Calu3 (cell line): ENCODE results near the gene IFT20. TPM values are rescaled to one million over a fixed set of nuclear protein-coding genes. Genes with fewer than 3 reads are reported as not detected.
A peak's percentile ranks its signal among the peaks of the same experiment; 100 is the strongest.

ENCODE experiments used
- BruUV-seq: library from RNA; stranded (reverse); fragments of 400-500 nt; replicated peaks from 2 replicates; lab custom pipeline; 2021; lab: Mats Ljungman, UMichigan
- CTCF ChIA-PET: fragments of 300-600 bp; sonication (Branson Sonifier 250); formaldehyde crosslinking; loops from one replicate; lab custom pipeline; 2022; ENCODE audit warnings: antibody characterized with exemption; lab: Charles Lee
- DNase-seq: peaks from one replicate; pipeline ENCODE4 v3.0.0; 2022
- H3K27ac Mint-ChIP-seq: one replicate; pipeline ENCODE4 v1.8.0; 2022; ENCODE audit warnings: mixed read lengths; ENCODE audit not compliant: unreplicated experiment
- H3K27me3 Mint-ChIP-seq: one replicate; pipeline ENCODE4 v1.8.0; 2022; ENCODE audit warnings: mixed read lengths; ENCODE audit not compliant: unreplicated experiment
- H3K36me3 Mint-ChIP-seq: one replicate; pipeline ENCODE4 v1.8.0; 2022; ENCODE audit warnings: mild to moderate bottlenecking, moderate library complexity, mixed read lengths; ENCODE audit not compliant: insufficient read depth, unreplicated experiment
- H3K4me1 Mint-ChIP-seq: one replicate; pipeline ENCODE4 v1.8.0; 2022; ENCODE audit warnings: mild to moderate bottlenecking, low read depth, mixed read lengths; ENCODE audit not compliant: unreplicated experiment
- H3K4me3 Mint-ChIP-seq: one replicate; pipeline ENCODE4 v1.8.0; 2022; ENCODE audit warnings: mild to moderate bottlenecking, low read depth, moderate library complexity, mixed read lengths; ENCODE audit not compliant: unreplicated experiment
- H3K9me3 Mint-ChIP-seq: one replicate; pipeline ENCODE4 v1.8.0; 2022; ENCODE audit warnings: low read depth, mixed read lengths; ENCODE audit not compliant: unreplicated experiment
- CTCF ChIP-seq: fragments of 200-600 bp; IDR thresholded peaks from one replicate; pipeline ENCODE4 v1.8.0; 2022; ENCODE audit warnings: antibody characterized with exemption; ENCODE audit not compliant: unreplicated experiment
- intact Hi-C: fragments of 100-400 bp; cut with micrococcal nuclease; formaldehyde crosslinking; loops from one replicate; pipeline ENCODE4 v1.10.0; 2022; ENCODE audit not compliant: unreplicated experiment
- total RNA-seq: library from RNA; stranded (reverse); gene quantifications from 2 replicates; pipeline ENCODE4 v1.2.3, GENCODE V29; 2022

Gene IFT20
- total RNA-seq, 1 experiment from 2014 or later = 32.1 TPM

GRCh38 chr17:28317966-28318758 lies 17.1 kb downstream of the IFT20 start:
- Mint-ChIP-seq H3K4me3 (peak overlapping the region; percentile 97), H3K4me1 (peaks cover 54% of the 10 kb centered on the region), H3K36me3 (peaks cover 36% of the 10 kb centered on the region), H3K27ac (peak overlapping the region; percentile 97), H3K27me3 (no peaks in the 10 kb centered on the region), H3K9me3 (no peaks in the 10 kb centered on the region)
- CTCF ChIA-PET = interaction anchor here (0.7 kb wide), 1 partner anchor 212 kb away, joined by 3 read pairs; no protein-coding TSS in a partner anchor
- intact Hi-C loops = no loop called here
- no TSS peak for BruUV-seq
- no peak for TF ChIP-seq CTCF
- no peak for DNase-seq

- H3K27ac Mint-ChIP-seq = no peak overlapping the region
- H3K9me3 Mint-ChIP-seq = no peaks in the 10 kb centered on the region
- peaks cover 54% of the 10 kb centered on the region for H3K4me1 Mint-ChIP-seq
- intact Hi-C loops = no loop called here
- peak overlapping the region; percentile 97 for H3K4me3 Mint-ChIP-seq
- TF ChIP-seq CTCF = no peak
- no peaks in the 10 kb centered on the region for H3K27me3 Mint-ChIP-seq
- DNase-seq = no peak
- H3K36me3 Mint-ChIP-seq = peaks cover 36% of the 10 kb centered on the region
- CTCF ChIA-PET = no interaction called here
- BruUV-seq = no TSS peak
These were observed 17.9 kb downstream of the IFT20 start for GRCh38 chr17:28317099-28317965.

DNA sequence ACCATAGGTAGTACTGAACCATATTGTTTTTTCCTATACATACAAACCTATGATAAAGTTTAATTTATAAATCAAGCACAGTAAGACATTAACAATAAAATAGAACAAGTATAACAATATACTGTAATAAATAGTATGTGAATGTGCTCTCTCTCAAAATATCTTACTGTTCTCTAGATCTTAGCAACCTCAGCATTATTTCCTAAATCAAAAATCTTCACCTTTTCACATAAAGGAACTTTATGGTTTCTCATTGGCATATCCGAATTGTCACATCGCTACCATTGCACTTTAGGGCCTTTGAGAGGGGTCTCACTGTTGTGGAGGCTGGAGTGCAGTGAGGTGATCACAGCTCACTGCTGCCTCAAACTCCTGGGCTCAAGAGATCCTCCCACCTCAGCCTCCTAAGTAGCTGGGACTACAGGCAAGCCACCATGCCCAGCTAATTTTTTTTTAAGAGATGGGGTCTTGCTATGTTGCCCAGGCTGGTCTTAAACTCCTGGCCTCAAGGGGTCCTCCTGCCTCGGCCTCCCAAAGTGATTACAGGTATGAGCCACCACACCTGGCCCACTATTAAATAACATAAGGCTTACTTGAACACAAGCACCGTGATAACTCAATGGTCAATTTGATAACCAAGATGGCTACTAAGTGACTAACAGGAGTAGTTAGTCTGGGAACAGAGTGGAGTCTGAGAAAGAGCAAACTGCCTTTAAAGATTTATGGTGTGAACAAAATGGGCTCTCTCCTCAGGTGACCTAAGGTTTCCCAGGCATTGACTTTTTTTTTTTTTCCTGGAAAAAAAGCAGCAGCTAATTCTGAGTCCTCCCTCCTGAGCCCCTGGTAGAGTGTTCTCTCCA lies 19.2 kb downstream of the IFT20 start:
- TF ChIP-seq CTCF = no peak
- peaks cover 42% of the 10 kb centered on the region for H3K4me1 Mint-ChIP-seq
- no peaks in the 10 kb centered on the region for H3K27me3 Mint-ChIP-seq
- no peaks in the 10 kb centered on the region for H3K9me3 Mint-ChIP-seq
- intact Hi-C loops = no loop called here
- CTCF ChIA-PET = no interaction called here
- DNase-seq = no peak
- H3K36me3 Mint-ChIP-seq = peaks cover 31% of the 10 kb centered on the region
- no peak overlapping the region for H3K4me3 Mint-ChIP-seq
- no TSS peak for BruUV-seq
- H3K27ac Mint-ChIP-seq = no peak overlapping the region

GRCh38 chr17:28313841-28314240 lies 21.4 kb downstream of the IFT20 start:
- no peaks in the 10 kb centered on the region for H3K9me3 Mint-ChIP-seq
- CTCF ChIA-PET = no interaction called here
- H3K4me1 Mint-ChIP-seq = peaks cover 27% of the 10 kb centered on the region
- no peak for DNase-seq
- H3K27ac Mint-ChIP-seq = no peak overlapping the region
- no peaks in the 10 kb centered on the region for H3K27me3 Mint-ChIP-seq
- BruUV-seq = no TSS peak
- intact Hi-C loops = no loop called here
- no peak overlapping the region for H3K4me3 Mint-ChIP-seq
- peaks cover 10% of the 10 kb centered on the region for H3K36me3 Mint-ChIP-seq
- TF ChIP-seq CTCF = no peak
